ENCODE data around the gene C1QA.

C1QA gene

DNA sequence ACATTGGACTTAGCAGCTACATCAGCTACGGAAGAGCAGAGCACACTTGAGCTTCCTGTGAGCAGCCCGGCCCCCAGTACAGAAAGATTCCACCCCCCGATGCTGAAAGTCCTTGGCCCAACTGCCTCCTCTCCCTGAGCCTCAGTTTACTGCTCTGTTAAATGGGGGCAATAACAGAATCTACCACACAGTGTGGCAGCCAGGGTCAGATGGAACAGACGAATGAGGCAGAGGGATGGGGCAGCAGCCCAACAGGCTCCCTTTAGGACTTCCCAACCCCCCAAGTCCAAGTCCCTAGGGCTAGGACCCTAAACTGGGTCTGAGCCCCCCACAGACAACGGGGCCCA is 22.9 kb upstream of the C1QA start:
- DNase-seq = no peak

GRCh38 chr1:22613951-22614350 is 22.5 kb upstream of the C1QA start:
- no peak for DNase-seq

- DNase-seq = no peak
Observed at GRCh38 chr1:22615886-22616285, 20.5 kb upstream of the C1QA start.

DNA sequence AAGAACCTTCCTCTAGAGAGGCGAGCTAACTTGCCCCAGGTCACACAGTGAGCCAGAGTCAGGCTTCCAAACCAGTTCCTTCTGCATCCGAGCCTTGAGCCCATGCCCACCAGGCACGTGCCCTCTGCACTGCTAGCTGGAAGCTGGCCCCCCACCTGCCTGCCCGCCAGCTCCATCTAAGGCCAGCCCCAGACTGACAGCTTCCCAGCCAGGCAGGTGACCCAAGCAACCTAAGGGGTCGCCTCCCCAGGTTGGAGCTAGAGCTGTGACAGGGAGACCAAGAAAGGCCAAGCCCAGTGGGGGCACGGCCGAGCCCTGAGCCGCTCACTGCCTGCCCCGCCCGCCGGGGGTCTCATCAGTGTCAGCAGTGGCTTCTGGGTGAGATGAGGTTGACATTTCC is 19.9 kb upstream of the C1QA start:
- DNase-seq = no peak

- no peak for DNase-seq
Observed at GRCh38 chr1:22618056-22618455, 18.4 kb upstream of the C1QA start.

DNA sequence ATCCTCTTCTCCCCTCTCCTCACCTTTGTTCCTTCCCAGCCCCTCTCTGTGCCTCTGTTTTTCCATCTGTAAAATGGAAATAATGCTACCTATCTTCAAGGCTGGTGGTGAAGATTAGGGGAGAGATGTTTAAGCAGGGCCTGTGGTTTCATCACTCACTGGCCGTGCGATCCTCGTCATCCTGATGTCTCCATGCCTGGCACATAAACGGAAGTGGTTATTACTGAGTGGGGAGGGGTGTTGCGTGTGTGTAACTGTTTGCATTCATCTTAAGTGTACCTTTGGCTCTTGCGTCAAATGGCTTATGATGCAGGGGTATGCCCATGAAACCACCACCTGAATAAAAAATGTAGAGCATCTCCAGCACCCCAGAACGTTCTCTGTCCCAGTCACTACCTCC is 17.2 kb upstream of the C1QA start:
- no peak for DNase-seq

GRCh38 chr1:22619798-22620197 is 16.6 kb upstream of the C1QA start:
- no peak for DNase-seq

- no peak for DNase-seq
Observed at GRCh38 chr1:22621761-22622160, 14.7 kb upstream of the C1QA start.

DNA sequence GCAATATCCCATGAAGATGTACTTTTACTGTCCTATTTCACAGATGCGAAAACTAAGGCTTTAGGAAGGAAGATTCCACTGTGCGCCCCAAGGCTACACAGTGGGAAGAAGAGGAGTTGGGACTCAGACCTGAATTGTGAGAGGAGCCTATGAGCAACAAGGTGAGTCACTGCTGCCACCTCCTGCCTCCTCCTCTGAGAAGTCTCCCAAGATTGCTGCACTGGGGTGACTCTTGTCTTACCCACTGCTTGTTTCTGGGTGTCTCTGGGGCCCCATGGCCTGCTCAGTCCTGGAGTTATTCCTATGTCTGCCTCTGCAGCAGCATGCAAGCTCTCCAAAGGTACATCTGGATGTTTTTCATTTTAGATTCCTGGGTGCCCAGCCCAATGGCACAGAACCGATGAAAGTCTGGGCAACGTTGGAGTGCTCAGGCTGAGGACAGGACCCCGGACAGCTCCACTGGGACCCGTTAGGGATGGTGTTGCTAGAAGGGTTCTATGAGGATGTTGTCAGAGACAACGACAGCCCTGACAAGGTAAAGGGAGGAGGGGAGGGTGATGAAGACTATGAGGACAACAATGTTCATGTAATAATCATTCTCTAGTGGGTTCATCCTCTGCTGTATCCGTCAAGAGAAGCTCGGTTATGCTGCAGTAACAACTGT is 11.0 kb upstream of the C1QA start:
- DNase-seq = no peak

GRCh38 chr1:22626237-22627157 is 9.9 kb upstream of the C1QA start:
- no peak for DNase-seq

DNA sequence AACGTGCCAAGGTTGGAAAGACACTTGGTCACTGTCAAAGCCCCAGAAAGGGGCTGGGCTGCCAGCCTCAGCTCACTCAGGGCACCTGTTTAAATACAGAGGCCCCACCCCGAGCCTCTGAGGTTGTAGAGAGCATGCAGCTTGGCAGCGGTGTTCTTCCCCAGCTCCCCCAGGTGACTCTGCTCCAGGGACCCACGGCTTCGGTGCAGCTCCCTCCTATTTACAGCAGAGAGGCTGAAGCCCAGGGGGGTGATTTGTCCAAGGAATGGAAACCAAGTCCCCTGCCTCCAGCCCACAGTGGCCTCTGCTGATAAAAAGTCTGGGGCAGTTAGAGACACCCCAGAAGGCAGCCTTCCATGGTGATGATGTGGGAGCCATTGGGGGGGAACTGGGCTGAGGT is 9.1 kb upstream of the C1QA start:
- DNase-seq = no peak

DNA sequence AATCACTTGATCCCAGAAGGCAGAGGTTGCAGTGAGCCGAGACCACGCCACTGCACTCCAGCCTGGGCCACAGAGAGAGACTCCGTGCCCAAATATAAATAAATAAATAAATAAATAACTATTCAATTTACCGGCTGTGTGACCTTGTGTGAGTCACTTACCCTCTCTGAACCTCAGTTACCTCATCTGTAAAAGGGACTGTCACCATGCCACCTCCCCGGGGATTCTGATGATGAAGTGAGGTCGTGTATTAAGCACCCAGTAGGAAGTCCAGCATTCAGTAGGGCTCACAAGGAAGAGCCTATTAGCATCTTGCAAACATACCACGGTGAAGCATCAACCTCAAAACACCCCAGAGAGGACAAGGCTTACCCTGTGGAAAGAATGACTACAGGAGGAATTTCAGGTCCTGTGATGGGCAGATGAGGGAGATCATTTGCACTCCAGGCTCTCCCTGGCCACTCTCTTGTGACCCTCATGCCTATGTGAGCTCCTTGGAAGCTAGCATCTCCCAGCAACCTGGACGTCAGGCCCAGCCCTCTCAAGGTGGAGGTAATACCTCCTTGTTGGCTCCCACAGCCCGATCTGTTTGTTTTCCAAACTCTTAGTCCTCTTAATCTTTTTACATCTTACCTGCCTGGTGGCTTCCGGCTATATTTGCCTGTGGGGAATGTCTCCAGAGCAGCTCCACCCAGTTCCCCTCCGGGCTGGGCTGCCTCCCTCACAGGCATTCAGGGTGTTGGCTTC is 7.6 kb upstream of the C1QA start:
- DNase-seq = no peak

GRCh38 chr1:22629886-22630285 is 6.5 kb upstream of the C1QA start:
- no peak for DNase-seq

GRCh38 chr1:22633697-22634463 is 2.5 kb upstream of the C1QA start:
- DNase-seq = no peak

GRCh38 chr1:22635436-22635835 is 992 bp upstream of the C1QA start:
- DNase-seq = peak; percentile 51

- DNase-seq = no peak
Observed at GRCh38 chr1:22636927-22637326, 499 bp downstream of the C1QA start.

DNA sequence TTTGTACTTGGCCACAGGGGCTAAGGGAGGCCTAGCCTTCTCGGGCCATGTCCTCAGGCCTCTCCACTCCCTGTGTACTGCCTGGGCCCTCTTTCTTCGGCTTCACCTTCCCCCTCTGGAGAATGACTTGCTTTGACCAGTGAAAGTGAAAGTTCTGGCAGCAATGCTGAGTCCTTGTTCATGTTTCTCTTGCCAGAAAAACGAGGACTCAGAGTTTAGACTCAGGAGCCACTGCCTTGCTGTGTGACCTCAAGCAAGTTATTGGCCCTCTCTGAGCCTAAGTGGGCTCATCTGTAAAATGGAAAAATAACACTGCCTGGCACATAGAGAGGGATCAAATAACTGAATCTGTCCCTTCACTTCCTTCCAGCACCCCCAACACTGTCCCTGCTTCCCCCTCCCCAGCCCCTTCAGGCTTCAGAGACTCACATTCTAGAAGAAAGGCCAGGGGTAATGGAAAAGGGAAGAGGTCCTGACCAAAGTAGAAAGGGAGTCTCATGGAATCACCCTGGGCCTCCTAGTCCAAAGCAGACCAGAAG is 1.5 kb downstream of the C1QA start:
- no peak for DNase-seq

GRCh38 chr1:22638476-22639234 is 2.2 kb downstream of the C1QA start:
- DNase-seq = no peak

GRCh38 chr1:22639286-22639685 is 2.9 kb downstream of the C1QA start:
- DNase-seq = peak; percentile 41

GRCh38 chr1:22641247-22641646 is 4.8 kb downstream of the C1QA start:
- no peak for DNase-seq

DNA sequence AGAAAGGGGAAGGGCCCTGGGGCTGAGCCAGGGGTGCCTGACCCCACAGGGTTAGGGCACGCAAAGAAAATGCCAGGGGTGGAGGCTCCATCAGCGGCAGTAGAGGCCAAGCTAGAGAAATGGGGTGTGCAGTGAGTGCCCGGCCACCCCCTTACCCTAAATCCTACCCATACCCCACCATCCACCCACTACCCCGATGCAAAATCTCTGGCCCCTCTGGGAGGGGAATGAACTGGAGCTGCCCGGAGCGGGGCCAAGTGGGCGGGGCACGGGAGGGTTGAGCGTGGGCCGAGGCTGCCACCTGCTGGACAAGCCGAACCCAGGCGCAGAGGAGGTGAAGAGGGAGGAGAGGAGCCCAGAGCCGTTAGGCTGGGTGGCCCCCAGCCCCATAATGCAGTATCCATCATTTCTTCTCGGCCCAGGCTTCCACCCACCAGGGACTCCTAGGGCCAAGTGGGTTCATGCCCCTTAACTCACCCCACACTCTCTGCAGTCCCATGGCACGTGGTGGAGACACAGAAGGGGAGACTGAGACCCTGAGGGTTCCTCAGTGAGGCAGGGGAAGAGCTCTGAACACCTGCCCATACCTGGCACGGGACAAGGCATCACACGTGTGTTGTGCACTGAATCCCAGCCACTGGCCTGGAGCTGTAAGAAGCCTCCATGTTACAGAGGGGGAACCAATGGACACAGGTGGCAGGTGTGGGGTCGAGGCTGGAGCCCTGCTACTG is 5.6 kb downstream of the C1QA start:
- peak; percentile 86 for DNase-seq

Data from right hindlimb (tissue), 1 donor.